Measurements from ENCODE around the gene VWC2.
"Not testable (repeated sequence)": the region's sequence is repeated elsewhere in the genome, so short reads cannot be mapped to it uniquely, and the experiment has no call there.

Gene VWC2

DNA sequence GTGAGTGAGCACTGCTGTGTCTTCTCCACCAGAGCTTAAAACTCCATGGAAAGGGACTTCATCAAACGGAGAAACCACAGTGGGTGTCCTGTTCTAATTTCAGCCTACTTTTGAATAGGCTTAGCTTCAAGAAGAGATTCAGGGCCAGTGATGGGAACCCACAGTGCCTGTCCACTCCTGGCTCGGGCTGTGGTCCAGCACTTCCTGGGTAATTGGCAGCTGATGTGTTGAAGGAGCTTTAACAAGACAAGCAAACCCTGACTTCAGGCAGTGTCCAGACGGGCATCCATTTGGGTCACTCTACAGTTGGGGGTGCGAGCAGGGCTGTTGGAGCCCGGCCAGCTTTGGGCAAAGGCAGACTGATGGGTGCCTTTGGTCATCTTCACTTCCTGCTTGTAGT lies 14.5 kb downstream of the VWC2 start:
- no peak for DNase-seq

DNA sequence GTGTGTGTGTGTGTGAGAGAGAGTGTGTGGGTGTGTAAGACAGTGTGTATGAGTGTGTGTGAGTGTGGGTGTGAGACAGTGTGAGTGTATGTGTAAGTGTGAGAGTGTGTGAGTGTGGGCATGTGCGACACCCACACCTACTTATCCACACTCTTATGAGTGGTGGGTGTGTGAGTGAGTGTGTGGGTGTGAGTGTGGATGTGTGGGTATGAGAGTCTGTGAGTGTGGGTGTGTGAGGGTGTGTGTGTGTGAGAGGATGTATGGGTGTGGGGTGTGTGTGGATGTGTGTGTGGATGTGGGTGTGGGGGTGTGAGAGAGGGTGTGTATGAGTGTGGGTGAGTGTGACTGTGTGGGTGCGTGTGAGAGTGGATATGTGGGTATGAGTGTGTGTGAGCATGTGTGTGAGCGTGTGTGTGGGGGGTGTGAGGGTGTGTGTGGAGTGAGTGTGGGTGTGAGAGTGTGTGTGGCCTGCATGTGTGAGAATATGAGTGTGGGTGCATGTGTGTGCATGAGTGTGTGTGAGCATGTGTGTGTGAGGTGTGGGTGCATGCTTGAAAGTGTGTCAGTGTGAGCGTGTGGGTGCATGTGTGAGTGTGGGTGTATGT lies 15.1 kb downstream of the VWC2 start:
- no peak for DNase-seq

DNA sequence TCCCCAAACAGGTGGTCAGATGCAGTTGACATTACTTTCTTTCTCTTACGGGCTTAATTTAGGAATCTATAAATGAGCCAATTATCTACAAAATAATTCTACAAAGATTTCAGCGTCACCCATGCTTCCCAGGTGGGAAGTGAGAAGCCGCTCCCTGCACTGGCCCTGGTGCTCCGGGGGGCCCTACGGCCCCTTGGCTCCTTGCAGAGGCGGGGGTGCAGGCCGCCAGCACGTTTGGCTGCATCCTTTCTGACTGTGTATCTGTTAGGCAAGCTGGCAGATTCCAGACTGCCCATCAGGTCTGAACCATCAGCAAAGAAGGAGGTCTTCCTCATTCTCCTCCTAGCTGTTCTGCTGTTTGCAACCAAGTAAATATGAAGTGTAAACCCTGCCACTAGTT lies 16.3 kb downstream of the VWC2 start:
- DNase-seq = no peak

DNA sequence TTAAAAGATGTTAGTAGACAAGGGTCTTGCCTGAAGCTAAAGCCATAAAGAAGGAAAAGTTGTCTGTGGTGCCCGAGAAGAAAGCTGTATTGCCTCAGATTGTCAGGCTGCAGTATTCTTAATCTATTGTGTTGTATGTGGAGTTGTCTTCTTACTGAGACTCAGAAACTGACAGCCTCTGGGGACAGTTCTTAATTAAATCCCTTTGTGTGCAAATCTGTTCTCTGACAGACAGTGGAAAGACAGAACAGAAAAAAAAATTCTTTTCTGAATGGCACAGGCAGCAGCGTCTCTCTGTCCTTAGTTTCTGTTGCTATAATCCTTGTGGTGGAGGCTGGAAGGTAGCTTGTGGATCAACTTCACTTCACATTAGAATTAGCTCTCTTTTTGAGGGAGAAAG lies 16.8 kb downstream of the VWC2 start:
- no peak for DNase-seq

DNA sequence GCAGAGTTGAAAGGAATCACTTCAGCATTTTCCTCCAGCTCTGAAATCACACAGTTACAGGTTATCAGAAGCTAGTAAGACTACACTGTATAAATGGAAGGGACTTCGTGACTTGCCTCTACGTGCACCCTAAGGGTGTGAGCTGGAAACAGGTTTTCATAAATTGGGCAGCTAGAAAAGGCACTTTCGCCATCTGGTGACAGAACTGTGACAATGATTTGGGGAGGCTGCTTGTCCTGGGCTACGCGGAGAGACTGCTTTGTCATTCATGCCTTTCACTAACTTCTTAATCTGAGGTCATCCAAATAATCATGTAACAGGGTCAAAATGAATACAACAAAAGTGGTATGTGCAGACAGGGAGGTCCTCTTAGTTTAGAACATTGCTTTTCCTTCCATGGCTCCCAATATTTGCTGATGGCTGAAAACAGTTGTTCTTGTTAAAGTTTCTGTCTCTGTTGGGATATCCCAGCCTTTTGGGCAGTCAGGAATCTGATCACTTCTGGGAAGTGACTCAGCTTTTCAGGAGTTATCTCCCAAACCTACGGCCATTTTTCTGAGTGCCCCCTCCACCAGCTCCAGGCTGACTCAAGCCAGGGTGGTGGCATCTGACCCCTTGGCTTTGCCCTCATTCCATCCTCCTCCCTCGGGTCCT lies 17.8 kb downstream of the VWC2 start:
- DNase-seq = no peak

DNA sequence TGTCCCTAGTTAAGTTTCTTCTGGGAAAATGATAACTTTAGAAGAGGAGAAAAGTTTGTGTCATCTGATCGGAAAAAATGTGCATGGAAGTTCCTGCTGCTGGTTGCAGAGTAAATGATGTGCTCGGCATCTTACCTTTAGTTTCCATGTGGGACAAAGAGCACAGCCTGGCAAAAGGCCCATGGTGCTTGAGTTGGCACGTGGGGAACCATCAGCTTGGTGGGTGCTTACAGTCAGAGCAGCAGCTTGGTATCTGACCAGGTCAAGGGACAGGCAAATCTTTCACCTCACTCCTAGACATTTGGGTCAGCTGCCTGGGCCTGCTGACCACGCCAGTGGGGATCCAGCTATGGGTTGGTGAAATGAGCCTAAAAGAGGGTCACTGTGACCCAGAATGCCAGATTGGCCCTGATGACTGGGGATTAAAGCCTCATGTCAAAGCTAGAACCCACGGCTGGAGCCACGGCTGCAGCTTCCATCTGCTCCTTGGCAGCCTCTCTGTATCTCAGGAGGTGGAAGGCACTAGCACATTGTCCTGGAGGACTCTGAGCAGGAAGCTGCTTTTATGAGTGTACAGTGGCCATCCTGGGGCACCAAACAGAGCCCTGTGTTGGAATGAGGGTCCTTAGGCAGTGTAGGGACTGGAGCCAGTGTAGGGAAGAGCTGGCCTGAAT lies 24.7 kb downstream of the VWC2 start:
- no peak for DNase-seq

DNA sequence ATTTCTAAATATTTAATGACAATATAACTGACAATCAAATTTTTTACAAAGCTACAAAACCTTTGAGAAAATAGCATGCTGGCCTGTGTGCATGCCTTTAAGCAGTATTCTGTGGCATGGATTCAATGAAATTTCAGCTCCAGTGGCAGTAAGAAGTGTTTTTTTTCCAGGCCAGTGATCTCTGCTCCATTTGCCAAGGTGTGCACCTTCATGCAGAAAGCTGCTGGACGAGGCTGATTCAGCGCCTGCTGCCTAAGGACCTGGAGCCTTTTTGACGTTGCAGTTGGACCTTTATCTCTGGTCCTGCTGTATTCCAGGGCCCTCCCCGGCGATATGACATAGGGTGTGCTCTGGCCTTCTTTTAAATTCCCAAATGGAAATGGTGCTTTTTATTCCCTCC lies 26.6 kb downstream of the VWC2 start:
- no peak for DNase-seq

DNA sequence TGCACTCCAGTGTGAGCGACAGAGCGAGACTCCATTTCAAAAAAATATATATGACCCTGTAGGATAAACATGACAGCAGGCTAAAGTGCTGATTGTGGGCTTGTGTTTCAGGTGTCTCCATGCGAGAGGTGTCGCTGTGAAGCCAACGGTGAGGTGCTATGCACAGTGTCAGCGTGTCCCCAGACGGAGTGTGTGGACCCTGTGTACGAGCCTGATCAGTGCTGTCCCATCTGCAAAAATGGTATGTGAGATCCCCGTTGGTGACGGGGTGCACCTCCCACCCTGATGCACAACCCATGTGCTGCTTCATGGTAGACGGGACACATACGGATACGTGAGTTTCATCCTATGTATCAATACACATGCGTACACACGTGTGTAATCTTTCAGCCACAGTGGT lies 29.2 kb downstream of the VWC2 start:
- no peak for DNase-seq

DNA sequence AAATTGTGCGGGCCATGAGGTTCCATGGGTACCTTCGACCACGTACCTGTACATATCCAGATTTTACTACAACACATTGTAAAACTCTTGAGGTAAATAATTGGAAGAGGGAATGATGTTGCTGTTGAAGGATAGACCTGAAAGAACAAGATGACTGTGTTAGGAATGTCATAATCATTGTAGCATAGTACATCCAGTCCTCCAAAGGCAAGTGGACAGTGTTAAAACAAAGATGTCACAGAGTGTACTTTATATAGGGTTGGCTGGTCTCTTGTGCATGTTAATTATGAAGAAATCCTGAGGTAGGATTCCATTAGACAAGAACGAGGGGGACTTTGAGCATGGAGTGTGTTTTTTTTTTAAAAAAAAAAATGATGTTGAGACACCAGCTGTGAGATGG lies 30.4 kb downstream of the VWC2 start:
- no peak for DNase-seq

DNA sequence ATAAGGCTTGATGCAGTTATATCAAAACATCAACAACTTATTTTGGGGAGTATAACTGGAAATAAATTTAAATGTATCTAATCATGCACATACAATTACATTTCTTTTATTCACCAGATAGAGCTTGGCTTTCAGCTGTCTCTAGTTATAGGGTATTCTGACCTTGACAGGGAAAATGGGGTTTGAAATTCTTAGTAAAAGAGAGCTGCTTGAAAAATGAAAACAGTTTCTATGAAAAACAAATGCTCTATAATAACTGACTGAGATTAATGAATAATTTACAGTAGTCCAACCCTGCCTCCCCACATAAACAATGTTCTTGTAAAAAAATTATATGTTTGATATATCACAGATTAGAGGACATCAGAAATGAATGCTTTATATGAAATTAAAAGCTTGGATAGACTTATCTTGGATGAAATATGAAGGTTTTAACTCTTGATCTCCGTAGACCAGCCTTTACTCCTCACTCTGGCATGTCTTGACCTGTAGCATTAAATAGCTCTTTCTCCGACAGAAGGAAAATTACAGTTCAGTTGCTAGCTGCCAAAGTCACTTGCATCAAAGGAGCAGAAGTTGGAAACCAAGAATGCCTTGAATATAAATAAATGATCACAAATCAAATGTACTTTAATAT lies 32.1 kb downstream of the VWC2 start:
- DNase-seq = no peak

DNA sequence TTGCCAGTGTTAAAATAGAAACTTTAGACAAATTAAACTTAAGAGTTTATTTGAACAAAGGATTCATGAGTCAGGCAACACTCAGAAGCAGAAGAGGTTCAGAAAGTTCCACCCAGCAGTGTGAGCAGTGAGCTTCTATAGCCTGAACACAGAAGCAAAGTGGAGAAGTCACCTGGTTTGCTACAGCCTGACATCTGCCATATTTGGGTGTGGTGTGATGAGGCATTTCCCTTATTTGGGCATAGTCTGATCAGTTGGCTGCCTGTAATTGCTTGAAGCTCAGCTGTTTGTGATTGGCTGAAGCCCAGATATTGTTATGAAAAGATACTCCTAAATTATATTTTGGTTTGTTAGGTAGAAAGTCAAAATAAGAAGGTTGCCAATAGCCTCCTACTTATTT lies 39.1 kb downstream of the VWC2 start:
- no peak for DNase-seq

DNA sequence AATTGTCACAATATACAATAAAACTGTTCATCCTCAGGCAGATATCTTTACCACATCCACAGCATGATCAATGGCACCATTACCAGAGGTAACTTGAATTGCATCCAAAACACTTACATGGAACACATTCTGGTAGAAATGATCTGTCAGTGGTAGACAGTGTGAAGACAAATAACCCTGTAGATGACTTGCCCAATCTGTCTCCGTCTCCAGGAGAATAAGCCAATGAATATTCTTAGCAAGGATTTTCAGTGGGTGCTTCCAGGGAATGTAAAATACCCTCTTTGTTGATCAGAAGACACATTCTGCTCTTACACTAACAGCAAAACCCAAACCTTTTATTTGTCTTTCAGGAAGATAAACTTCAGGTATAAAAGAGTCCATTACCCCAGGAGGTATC lies 43.8 kb downstream of the VWC2 start:
- no peak for DNase-seq

DNA sequence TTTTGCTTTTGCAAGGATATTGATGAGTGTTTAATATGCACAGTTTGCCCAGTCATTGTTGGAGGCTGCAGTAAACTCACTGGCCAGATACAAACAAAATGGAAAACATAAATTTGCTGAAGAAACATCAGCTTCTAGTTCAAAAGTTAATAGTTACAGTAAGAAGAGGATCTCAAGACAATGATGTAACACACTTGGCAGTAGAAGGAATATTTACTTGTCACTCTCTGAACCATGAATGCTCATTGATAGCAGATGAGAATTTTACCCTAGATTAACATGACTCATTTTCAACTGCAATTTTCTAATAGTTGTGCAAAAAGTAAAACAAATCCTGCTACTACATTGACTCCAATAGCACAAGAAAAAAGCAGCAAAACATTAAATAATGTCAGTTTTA lies 47.7 kb downstream of the VWC2 start:
- no peak for DNase-seq

DNA sequence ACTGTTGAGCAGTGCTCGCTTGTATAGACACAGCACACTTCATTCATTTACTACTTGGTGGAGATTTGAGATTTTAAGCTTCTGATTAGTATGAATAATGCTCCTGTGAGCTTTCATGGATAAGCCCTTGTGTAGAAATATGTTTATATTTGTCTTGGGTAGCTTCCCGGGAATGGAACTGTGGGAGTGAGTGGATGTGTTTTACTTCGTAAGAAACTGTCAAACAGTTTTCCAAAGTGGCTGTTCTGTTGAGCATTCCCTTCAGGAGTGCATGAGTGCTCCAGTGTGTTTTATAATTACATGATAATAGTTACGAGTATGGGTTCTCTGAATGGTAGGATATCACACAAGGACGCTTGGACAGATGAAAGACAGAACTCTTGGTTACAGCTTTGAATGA lies 49.4 kb downstream of the VWC2 start:
- no peak for DNase-seq

DNA sequence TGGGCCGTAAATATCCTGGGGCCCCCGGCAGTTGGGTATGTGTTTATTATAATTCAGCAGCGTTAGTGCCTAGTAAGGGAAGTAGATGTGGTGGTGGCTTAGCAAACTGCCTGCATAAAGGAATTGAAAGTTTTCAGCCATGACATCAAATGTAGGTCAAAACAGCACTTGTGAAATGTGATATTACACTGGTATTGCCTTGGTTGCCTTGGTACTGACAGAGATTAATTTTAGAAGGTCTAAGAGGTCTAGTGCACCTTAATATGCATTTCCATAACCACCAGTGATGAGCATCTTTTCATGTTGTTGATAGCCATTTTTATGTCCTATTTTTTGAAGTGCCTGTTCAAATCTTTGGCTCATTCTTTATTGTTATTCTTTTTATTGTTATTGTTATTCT lies 50.1 kb downstream of the VWC2 start:
- DNase-seq = no peak

DNA sequence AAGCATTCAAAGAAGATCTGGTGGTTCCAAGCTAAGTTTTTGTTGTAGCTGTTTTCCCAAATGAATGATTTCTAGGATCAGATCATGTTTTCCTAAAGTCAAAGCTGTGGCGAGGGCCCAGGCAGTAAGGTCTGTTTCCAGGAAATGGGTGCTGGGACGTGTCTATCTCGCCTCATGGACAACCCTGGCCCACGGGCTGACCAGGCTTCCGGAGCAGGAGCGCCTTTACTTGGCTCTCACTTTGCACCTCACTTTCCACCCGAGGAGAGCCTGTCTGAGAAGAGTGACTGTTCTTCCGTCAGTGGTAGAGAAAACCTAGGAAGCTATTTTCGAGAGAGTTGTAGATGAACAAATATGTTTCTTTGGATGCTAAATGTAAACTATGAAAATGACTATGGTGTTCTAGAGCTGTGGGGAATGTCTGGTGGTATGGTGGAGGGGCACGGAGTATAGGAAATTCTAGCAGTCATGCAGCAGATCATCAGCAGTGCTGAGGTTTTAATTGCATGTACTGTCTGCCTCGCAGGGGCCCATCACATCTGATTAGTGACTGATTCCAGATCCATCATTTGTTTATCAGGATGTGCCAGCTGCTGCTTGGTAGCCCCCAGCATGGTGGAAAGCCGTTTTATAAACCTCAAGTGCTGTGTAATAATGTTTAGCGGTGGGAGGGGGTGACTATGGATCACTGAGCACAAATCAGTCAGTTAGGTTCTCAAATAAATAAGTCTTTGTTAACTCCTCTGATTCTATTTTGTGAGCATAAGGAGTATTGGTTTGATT lies 66.6 kb downstream of the VWC2 start:
- DNase-seq = no peak

DNA sequence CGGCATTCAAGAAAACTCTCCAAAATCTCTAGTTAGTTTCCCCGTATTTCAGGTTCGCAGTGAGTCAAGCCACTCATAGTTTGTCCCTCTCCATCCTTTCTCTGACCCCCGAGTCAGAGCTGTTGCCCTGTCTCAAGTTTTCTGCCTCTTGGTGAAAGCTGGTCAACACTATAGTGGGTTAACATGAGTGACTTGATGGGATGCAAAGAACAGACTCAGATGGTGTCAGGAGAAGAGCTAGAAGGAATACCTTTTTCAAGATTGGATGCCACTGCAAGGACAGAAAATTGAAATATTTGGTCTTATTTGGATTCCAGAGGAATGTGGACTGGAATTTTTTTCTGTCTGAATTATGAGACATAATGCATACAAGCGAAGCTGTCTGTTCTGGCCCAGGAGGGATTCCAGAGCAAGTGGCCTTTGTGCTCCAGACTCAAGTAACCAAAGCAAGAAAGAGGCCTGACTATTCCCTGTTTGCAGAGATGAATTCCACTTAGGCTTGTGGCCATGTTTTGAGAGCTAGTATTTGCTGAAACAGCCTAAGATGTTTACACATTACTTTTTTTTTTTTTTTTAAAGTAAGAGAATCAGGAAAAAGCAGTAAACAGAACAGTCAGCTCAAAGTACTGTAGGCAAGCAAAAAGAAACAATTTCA lies 67.4 kb downstream of the VWC2 start:
- DNase-seq = no peak

DNA sequence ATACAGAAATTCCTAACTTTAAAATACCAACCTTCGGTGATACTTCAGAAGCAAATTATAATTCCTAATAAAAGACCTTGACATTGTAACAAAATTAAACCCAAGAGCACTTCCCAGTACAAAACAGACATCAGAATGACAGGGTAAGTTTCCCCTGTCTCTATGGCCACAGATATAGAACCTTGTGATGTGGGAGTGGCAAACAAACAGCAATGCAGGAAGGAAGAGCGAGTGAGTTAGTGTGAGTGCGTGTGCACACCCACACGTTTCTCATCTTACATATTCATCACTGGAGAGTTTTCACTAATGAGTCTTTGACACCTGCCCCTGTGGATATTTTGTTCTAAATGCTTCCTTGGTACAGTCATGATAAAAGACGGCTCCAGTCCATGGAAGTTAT lies 72.2 kb downstream of the VWC2 start:
- no peak for DNase-seq

DNA sequence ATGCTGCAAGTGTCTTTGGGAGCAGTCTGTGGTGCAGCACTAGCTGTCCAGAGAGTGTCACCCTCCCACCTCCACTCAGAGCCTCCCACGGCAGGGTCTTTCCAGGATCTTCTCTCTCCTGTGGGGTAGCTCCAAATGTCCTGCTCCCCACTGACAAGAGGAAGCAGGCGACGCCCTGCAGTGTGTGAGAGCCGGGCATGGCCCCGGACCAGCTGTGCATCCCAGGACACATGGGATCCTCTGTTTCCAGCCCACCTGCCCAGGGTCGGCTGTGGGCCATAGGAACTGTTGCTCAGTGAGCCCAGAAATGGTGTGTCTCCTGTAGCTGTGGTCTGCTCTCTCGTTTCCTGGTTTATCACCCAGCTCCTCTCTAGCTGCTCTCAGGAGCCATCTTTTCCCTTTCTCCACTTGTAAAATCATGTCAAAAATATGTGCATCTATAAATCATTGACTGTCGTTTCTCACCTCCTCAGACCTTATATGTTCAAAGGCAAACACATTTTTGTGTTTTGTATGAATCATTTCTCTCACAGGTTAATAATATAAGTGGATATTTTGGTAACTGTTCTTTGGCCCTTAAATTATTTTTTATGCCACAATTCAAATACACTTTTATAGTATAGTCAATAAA lies 74.9 kb downstream of the VWC2 start:
- no peak for DNase-seq

DNA sequence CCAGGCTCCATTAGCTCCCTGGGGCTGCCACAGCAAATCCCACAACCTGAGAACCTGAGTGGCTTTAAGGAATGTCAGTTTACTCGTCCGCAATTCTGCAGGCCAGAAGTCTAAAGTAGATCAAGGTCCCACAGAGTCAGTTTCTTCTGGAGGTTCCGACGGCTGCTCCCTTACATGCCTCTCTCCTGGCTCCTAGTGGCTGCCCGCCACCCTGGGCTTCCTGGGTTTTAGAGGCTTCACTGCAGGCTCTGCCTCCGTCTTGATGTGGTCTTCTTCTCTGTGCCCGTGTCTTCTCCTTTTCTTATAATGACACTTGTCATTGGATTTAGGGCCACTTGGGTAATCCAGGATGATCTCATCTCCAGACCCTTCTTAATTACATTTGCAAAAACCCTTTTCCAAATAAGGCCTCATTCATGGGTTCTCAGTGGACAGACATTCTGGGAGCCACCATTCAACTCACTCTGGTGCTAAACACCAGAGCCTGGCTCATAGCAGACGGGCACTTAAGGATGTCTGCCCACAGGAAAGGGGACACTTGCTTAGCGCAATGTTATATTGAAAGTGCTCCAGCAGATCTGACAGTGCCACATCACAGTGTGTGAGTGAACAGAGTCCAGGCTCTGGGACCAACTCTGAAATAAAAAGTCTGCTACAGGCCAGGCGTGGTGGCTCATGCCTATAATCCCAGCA lies 77.6 kb downstream of the VWC2 start:
- no peak for DNase-seq

DNA sequence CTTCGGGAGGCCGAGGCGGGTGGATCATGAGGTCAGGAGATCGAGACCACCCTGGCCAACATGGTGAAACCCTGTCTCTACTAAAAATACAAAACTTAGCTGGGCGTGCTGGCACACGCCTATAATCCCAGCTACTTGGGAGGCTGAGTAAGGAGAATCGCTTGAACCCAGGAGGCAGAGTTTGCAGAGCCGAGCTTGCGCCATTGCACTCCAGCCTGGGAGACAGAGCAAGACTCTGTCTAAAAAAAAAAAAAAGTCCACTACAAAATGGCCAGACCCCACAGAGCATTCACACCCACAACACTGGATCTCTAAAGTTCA lies 78.1 kb downstream of the VWC2 start:
- DNase-seq = not testable (repeated sequence)

Data from effector CD8-positive, alpha-beta T cell (primary cell).